ENCODE results near the gene ITLN2. TPM values are rescaled to one million over a fixed set of nuclear protein-coding genes. Genes with fewer than 3 reads are reported as not detected.
"Not testable (repeated sequence)": the region's sequence is repeated elsewhere in the genome, so short reads cannot be mapped to it uniquely, and the experiment has no call there.

ITLN2 gene
- total RNA-seq, result not detected

DNA sequence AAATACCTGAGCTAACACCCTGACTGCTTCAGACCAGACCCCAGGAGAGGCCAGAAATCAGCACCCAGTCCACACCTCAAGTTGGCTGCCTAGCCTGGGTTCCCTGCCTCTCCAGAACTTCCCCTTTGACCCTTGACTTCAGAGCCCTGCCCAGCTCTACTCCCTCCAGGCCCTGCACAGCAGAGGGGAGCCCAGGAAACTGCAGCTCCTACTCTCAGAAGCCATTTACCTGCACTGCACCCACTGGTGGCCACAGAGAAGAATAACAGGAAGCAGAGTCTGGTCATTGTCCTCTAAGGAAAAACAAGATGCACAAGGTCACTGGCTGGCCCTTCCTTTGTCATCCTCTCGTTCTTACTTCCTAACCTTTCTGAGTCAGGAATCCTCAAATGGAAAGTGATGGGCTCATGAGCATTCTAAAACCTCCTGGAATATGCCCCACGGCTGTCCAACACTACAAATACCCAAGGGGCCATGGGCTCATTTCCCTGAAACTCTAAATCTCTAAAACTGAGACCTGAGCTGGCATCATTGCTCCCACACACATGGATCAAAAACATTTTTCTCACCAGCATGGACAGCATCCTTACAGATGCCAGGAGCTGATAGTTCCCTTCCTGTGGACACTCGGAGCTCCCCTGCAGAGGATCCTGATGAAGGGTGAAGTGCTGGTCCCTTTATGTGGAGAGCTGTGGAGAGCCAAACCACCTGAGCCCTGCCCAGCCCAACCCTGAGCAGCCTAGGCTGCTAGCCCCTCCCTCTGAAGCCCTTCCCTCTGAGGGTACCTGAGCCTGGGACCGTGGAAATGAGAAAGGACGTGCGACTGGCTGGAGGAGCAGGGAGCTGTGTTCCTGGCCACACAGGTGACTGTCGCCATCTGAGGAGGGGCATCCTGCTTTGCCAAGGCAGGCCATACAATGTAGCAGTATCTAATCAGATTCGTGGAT is at the start of gene ITLN2:
Gene ITLN2 (minus strand): TSS at position 652 of the 947 bp plus-strand sequence. CDS start 68 bp downstream, at position 584.
- no peak within 1 kb of the TSS for H3K27ac Mint-ChIP-seq
- H3K36me3 Mint-ChIP-seq, result no peaks in the 10 kb centered on the region
- ChIA-PET POLR2A (interaction anchor here (1.3 kb wide), 1 partner anchor 119 kb away, joined by 4 read pairs; no protein-coding TSS in a partner anchor), CTCF (interaction anchor here (0.5 to 6.5 kb wide), 32 partner anchors 10 to 272 kb away, joined by 3 to 296 read pairs (median 5); no protein-coding TSS in a partner anchor)
- no peak within 1 kb of the TSS for H3K4me3 Mint-ChIP-seq
- DNase-seq, result peak; percentile 63
- H3K27me3 Mint-ChIP-seq, result no peaks in the 10 kb centered on the region
- H3K4me1 Mint-ChIP-seq (ENCODE audit: low read depth), result peaks cover 2% of the 10 kb centered on the region
- intact Hi-C loops (cut with micrococcal nuclease), result loop anchor here (1.0 kb wide), 1 partner anchor 177 kb away; no protein-coding TSS in a partner anchor
- no peaks in the 10 kb centered on the region for H3K9me3 Mint-ChIP-seq

DNA sequence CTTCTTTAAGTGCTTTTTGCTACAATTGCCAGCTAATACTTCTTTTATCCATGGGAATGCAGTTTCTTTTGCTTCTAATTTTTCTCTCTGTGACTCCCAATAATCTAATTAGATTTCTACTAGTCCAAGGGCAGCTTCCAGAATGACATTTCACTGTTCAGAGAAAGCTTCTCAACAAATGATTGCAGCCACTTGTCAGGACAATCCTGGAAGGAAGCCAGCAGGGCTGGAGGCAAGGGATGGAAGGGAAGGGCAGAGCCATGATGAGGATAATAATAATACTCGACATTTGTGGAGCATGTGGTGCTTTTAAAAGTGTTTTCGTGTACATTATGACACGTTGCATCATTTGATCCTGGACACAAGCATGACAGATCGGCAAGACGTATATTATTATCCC is 46.9 kb upstream of the ITLN2 start:
- POLR2A ChIA-PET, result no interaction called here
- H3K27me3 Mint-ChIP-seq, result no peaks in the 10 kb centered on the region
- intact Hi-C loops (cut with micrococcal nuclease), result no loop called here

DNA sequence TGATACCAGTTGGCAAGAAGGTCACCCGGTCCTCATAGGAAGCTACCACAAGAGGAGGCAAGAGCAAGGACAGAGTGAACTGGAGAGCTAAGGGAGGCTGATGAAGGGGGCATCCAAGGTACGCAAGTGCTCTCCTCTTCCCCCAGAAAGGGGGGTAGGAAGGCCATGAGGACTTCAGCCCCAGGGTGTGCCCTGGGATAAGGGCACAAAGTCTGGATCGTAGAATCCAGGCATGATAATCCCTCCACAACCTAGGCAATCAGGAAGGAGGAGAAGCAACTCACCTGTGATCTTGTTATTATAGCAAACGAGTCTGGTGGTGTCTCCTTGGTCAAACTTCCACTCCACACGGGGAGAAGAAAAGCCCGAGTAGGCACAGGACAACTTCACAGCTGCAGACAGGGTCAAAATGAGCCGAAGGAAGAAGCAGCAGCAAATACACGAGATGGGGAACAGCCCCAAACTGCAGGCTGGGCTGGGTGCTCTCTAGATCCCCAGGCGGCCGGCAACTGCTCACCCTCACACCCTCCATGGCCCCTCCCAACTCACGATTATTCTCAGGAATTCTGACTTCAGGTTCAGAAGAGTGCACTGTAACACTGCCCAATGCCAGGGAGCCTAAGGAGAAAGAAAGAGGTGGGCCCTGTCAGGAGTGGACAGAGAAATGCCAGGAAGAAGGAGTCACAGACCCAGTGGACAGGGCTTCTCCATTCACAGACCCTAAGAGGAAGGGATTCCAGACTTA is 46.3 kb upstream of the ITLN2 start:
- H3K36me3 Mint-ChIP-seq, result peaks cover 8% of the 10 kb centered on the region
- no peaks in the 10 kb centered on the region for H3K27me3 Mint-ChIP-seq
- DNase-seq, result no peak
- intact Hi-C loops (cut with micrococcal nuclease), result no loop called here
- H3K27ac Mint-ChIP-seq, result no peak overlapping the region
- no peaks in the 10 kb centered on the region for H3K9me3 Mint-ChIP-seq
- H3K4me1 Mint-ChIP-seq (ENCODE audit: low read depth), result peaks cover 5% of the 10 kb centered on the region
- POLR2A ChIA-PET, result no interaction called here
- CTCF ChIA-PET, result interaction anchor here (0.9 to 1.6 kb wide), 2 partner anchors 10 to 14 kb away, joined by 3 to 6 read pairs; no protein-coding TSS in a partner anchor
- no peak overlapping the region for H3K4me3 Mint-ChIP-seq

More for the DNA sequence above, 46.9 kb upstream of the ITLN2 start:
- Mint-ChIP-seq H3K27ac (no peak overlapping the region), H3K9me3 (no peaks in the 10 kb centered on the region), H3K36me3 (peaks cover 8% of the 10 kb centered on the region), H3K4me1 (ENCODE audit: low read depth) (peaks cover 3% of the 10 kb centered on the region), H3K4me3 (no peak overlapping the region)
- DNase-seq, result no peak
- CTCF ChIA-PET, result no interaction called here

DNA sequence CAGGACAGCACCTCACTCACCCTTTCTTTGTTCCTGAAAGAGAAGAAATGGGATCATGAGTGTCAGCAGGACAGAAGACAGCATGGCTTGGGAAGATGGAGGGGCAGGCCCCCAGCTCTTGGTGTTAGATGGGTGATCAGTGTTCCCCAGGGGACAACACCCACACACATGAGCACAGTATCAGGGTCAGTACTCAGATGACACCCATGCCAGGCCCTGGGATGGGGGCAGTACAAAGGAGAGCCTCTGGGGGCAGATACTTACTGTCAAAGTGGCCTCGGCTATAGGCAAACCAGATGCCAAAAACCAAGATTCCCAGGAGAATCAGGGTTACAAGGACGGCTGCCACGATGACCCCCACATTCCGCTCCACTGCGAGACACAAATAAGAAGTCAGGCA is 44.8 kb upstream of the ITLN2 start:
- DNase-seq, result no peak
- intact Hi-C loops (cut with micrococcal nuclease), result loop anchor here (10.0 kb wide), 1 partner anchor 45 kb away; the partner anchor contains the start of gene USF1
- ChIA-PET POLR2A (no interaction called here), CTCF (interaction anchor here (1.6 to 4.4 kb wide), 2 partner anchors 9 to 98 kb away, joined by 6 to 65 read pairs; partner anchors contain the start of gene KLHDC9)
- Mint-ChIP-seq H3K27ac (no peak overlapping the region), H3K9me3 (no peaks in the 10 kb centered on the region), H3K4me1 (ENCODE audit: low read depth) (peaks cover 18% of the 10 kb centered on the region), H3K36me3 (peaks cover 8% of the 10 kb centered on the region), H3K27me3 (no peaks in the 10 kb centered on the region), H3K4me3 (no peak overlapping the region)

DNA sequence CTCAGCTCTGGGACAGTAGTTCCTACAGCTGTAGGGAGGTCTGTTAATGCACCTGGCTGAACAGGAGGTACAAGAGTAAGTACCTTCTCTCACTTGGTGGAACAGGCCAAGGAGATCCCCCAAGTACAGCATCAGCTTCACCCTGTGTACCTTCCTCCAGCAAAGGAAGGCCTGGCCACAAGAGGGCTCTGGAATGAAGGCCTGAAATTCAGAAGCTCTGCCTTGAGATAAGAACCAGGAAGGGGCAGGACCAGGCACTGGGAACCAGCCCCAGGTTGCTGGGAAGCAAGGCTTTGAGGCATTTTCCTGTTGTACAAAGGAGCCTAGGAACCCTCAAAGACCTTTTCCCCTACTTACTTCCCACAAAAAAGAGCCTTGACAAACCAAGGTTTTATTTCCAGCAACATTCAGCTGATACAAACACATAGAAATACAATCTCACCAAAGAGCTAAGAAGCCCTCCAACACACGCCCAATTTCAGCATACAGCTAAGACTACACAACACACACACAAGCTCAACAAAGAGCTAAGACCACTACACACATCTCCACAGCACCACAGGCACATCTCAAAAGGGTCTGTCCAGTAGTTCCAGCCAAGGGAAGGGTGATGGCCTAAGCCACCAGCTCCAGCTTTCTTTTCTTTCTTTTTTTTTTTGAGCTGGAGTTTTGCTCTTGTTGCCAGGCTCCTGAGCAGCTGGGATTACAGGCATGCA is 42.9 kb upstream of the ITLN2 start:
- Mint-ChIP-seq H3K4me1 (ENCODE audit: low read depth) (peaks cover 22% of the 10 kb centered on the region), H3K4me3 (no peak overlapping the region), H3K9me3 (no peaks in the 10 kb centered on the region), H3K27ac (peak overlapping the region; percentile 31), H3K36me3 (peaks cover 8% of the 10 kb centered on the region), H3K27me3 (no peaks in the 10 kb centered on the region)
- intact Hi-C loops (cut with micrococcal nuclease), result loop anchor here (2.0 to 10.0 kb wide), 3 partner anchors 47 to 99 kb away; partner anchors contain the start of genes ARHGAP30 and USF1
- DNase-seq, result peak; percentile 68
- POLR2A ChIA-PET, result interaction anchor here (0.5 to 2.0 kb wide), 5 partner anchors 16 to 71 kb away, joined by 3 to 7 read pairs (median 5); partner anchors contain the start of genes F11R and USF1
- CTCF ChIA-PET, result interaction anchor here (0.8 to 4.4 kb wide), 23 partner anchors 8 to 163 kb away, joined by 3 to 65 read pairs (median 6); partner anchors contain the start of genes ARHGAP30, DEDD, F11R and KLHDC9

DNA sequence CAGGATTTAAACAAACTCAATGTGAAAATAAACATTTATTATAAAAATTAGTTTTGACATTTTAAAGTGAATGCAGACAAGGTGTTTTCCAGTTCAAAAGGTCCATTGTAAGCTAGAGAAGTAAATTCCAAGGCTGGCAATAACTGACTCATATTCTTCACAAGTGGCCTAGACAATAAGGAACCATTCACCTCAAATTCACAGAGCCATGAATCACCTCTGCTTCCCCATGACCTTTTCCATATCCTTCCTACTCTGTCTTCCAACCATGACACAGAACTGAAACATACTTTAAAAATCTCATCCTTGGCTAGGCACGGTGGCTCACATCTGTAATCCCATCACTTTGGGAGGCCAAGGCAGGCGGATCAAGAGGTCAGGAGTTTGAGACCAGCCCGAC is 41.6 kb upstream of the ITLN2 start:
- Mint-ChIP-seq H3K27ac (no peak overlapping the region), H3K9me3 (no peaks in the 10 kb centered on the region), H3K27me3 (no peaks in the 10 kb centered on the region), H3K36me3 (peaks cover 8% of the 10 kb centered on the region), H3K4me3 (no peak overlapping the region), H3K4me1 (ENCODE audit: low read depth) (peaks cover 22% of the 10 kb centered on the region)
- ChIA-PET POLR2A (no interaction called here), CTCF (interaction anchor here (1.1 to 4.4 kb wide), 10 partner anchors 8 to 201 kb away, joined by 3 to 65 read pairs (median 10); partner anchors contain the start of genes F11R, KLHDC9, TSTD1 and USF1)
- DNase-seq, result no peak
- intact Hi-C loops (cut with micrococcal nuclease), result loop anchor here (2.0 to 10.0 kb wide), 3 partner anchors 49 to 101 kb away; partner anchors contain the start of genes ARHGAP30 and USF1

DNA sequence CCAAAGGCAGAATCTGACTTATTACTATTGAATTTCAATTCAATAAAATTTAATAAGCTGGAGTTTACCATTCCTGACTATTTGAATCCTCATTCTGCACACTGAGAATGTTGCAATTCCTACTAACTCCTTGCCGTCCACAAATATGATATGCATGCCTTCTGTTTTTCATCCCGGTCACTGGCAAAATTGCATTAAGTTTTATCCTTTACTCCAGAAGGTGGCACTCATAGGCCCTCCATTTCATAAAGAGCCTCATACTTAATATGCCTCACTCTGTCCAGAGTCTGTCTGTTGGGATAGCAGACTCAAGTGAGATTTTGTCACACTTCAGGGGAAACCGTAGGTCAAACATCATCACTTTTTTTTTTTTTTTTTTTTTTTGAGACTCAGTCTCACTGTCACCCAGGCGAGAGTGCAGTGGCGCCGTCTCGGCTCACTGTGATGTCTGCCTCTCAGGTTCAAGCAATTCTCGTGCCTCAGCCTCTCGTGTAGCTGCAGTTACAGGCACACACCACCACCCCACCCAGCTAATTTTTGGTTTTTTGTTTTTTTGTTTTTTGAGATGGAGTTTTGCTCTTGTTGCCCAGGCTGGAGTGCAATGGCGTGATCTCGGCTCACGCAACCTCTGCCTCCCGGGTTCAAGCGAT is 39.1 kb upstream of the ITLN2 start:
- POLR2A ChIA-PET, result no interaction called here

DNA sequence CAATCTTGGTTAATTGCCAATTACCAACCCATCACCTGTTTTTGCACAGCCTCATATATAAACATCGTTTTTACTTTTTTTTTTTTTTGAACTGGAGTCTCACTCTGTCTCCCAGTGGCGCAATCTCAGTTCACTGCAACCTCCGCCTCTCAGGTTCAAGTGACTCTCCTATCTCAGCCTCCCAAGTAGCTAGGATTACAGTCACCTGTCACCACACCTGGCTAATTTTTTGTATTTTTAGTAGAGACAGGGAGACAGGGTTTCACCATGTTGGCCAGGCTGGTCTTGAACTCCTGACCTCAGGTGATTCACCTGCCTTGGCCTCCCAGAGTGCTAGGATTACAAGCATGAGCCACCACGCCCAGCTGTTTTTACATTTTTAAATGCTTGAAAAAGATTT is 37.4 kb upstream of the ITLN2 start:
- H3K9me3 Mint-ChIP-seq, DNase-seq, POLR2A ChIA-PET, H3K36me3 Mint-ChIP-seq, H3K27ac Mint-ChIP-seq, H3K27me3 Mint-ChIP-seq, H3K4me3 Mint-ChIP-seq: not testable (repeated sequence)
- intact Hi-C loops (cut with micrococcal nuclease), result loop anchor here (10.0 kb wide), 1 partner anchor 53 kb away; the partner anchor contains the start of gene USF1
- CTCF ChIA-PET, result interaction anchor here (0.6 to 2.8 kb wide), 2 partner anchors 19 to 155 kb away, joined by 3 to 21 read pairs; no protein-coding TSS in a partner anchor
- peaks cover 24% of the 10 kb centered on the region for H3K4me1 Mint-ChIP-seq (ENCODE audit: low read depth)

More for the DNA sequence above, 39.1 kb upstream of the ITLN2 start:
- Mint-ChIP-seq H3K4me1 (ENCODE audit: low read depth) (peaks cover 26% of the 10 kb centered on the region), H3K36me3 (peaks cover under 1% of the 10 kb centered on the region), H3K27ac (no peak overlapping the region), H3K27me3 (no peaks in the 10 kb centered on the region), H3K9me3 (no peaks in the 10 kb centered on the region), H3K4me3 (no peak overlapping the region)
- intact Hi-C loops (cut with micrococcal nuclease), result loop anchor here (10.0 kb wide), 1 partner anchor 51 kb away; the partner anchor contains the start of gene USF1
- DNase-seq, result peak; percentile 18
- CTCF ChIA-PET, result no interaction called here

DNA sequence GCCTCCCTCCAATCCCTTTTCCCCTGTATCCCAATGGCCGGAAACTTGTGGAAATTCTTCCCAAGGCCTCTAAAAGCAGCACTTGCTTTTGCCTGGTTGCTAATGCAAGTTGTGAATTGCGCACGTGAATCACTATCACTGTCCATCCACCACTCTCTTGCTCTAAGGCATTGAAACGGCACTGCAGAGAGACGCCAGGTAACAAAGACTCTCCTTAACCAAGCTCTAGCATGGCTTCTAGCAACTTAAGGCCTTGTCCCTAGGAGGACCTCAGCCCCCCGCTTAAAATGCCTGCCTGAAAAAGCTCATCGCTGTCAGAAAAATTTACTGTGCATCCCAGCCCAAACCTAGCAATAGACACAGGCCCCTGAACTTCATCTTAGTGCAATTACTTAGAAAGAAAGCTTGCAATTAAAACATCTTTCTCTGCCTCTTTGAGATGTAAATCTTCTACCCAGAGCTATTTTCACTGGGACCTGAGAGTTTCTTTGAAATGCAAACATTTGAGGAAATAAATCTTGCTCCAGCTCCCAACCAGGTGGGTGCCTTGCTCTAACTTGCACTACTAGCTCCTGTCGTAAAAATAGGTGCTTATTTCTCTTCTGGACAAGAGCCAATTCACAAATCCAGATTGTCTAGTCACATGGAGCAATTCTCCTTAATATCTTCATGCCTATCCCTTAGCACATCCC is 32.9 kb upstream of the ITLN2 start:
- ChIA-PET POLR2A (no interaction called here), CTCF (interaction anchor here (0.6 to 5.3 kb wide), 12 partner anchors 10 to 264 kb away, joined by 3 to 25 read pairs (median 3); partner anchors contain the start of gene KLHDC9)
- intact Hi-C loops (cut with micrococcal nuclease), result no loop called here
- H3K27me3 Mint-ChIP-seq, result peaks cover 6% of the 10 kb centered on the region
- no peak for DNase-seq
- H3K36me3 Mint-ChIP-seq, result no peaks in the 10 kb centered on the region
- no peak overlapping the region for H3K4me3 Mint-ChIP-seq
- H3K27ac Mint-ChIP-seq, result no peak overlapping the region
- H3K9me3 Mint-ChIP-seq, result peaks cover 4% of the 10 kb centered on the region
- peaks cover 4% of the 10 kb centered on the region for H3K4me1 Mint-ChIP-seq (ENCODE audit: low read depth)

DNA sequence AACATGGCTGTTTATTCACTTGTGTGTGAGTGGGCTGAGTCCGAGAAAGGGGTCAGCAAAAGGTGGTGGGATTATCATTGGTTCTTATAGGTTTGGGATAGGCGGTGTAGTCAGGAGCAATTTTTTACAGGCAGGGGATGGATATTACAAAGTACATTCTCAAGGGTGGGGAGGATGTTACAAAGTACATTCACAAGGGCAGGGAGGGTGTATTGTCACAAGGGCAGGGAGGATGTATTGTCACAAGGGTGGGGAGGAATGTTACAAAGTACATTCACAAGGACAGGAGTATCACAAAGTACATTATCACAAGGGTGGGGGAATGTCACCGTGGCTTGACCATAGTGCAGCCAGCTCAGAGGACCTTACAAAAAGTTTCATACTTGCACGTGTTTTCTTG is 31.1 kb upstream of the ITLN2 start:
- no peak overlapping the region for H3K27ac Mint-ChIP-seq
- no peak overlapping the region for H3K4me3 Mint-ChIP-seq
- H3K36me3 Mint-ChIP-seq, result no peaks in the 10 kb centered on the region
- H3K9me3 Mint-ChIP-seq, result peaks cover 4% of the 10 kb centered on the region
- intact Hi-C loops (cut with micrococcal nuclease), result no loop called here
- H3K27me3 Mint-ChIP-seq, result peaks cover 20% of the 10 kb centered on the region
- DNase-seq, result no peak
- ChIA-PET CTCF (no interaction called here), POLR2A (no interaction called here)
- peaks cover 10% of the 10 kb centered on the region for H3K4me1 Mint-ChIP-seq (ENCODE audit: low read depth)
